Ishikawa (cell line): ENCODE measurements around the gene LEMD1.

Source experiments
- CEBPB ChIP-seq: IDR thresholded peaks from 2 replicates; pipeline ENCODE4 v1.6.1; 2012
- CREB1 ChIP-seq: IDR thresholded peaks from 2 replicates; pipeline ENCODE4 v1.6.1; 2012; ENCODE audit warnings: low read depth
- EGR1 ChIP-seq: IDR thresholded peaks from 2 replicates; pipeline ENCODE4 v1.6.1; 2012
- EP300 ChIP-seq: IDR thresholded peaks from 2 replicates; pipeline ENCODE4 v1.6.1; 2012; ENCODE audit warnings: borderline replicate concordance
- FOXM1 ChIP-seq: IDR thresholded peaks from 2 replicates; pipeline ENCODE4 v1.6.1; 2012; ENCODE audit warnings: low read depth, borderline replicate concordance
- MAX ChIP-seq: IDR thresholded peaks from 2 replicates; pipeline ENCODE4 v1.6.1; 2012
- RAD21 ChIP-seq: IDR thresholded peaks from 2 replicates; pipeline ENCODE4 v1.6.1; 2012; ENCODE audit warnings: low read depth
- TAF1 ChIP-seq: IDR thresholded peaks from 2 replicates; pipeline ENCODE4 v1.6.1; 2012; ENCODE audit warnings: low read depth, mild to moderate bottlenecking
- YY1 ChIP-seq: IDR thresholded peaks from 2 replicates; pipeline ENCODE4 v1.6.1; 2012; ENCODE audit warnings: low read depth
- ZBTB7A ChIP-seq: IDR thresholded peaks from 2 replicates; pipeline ENCODE4 v1.6.1; 2012; ENCODE audit warnings: low read depth
- TF ChIP-seq, protein P1 (sequence below): IDR thresholded peaks from 2 replicates; pipeline ENCODE4 v1.6.1; 2012; ENCODE audit warnings: low read depth, mild to moderate bottlenecking
- TF ChIP-seq, protein P2 (sequence below): IDR thresholded peaks from 2 replicates; pipeline ENCODE4 v1.6.1; 2012

- TF ChIP-seq YY1 (no peak), CREB1 (no peak), CEBPB (no peak), EP300 (no peak), EGR1 (no peak), TAF1 (no peak), FOXM1 (no peak), MAX (no peak), ZBTB7A (no peak), RAD21 (no peak)
- TF ChIP-seq, protein P1, sequence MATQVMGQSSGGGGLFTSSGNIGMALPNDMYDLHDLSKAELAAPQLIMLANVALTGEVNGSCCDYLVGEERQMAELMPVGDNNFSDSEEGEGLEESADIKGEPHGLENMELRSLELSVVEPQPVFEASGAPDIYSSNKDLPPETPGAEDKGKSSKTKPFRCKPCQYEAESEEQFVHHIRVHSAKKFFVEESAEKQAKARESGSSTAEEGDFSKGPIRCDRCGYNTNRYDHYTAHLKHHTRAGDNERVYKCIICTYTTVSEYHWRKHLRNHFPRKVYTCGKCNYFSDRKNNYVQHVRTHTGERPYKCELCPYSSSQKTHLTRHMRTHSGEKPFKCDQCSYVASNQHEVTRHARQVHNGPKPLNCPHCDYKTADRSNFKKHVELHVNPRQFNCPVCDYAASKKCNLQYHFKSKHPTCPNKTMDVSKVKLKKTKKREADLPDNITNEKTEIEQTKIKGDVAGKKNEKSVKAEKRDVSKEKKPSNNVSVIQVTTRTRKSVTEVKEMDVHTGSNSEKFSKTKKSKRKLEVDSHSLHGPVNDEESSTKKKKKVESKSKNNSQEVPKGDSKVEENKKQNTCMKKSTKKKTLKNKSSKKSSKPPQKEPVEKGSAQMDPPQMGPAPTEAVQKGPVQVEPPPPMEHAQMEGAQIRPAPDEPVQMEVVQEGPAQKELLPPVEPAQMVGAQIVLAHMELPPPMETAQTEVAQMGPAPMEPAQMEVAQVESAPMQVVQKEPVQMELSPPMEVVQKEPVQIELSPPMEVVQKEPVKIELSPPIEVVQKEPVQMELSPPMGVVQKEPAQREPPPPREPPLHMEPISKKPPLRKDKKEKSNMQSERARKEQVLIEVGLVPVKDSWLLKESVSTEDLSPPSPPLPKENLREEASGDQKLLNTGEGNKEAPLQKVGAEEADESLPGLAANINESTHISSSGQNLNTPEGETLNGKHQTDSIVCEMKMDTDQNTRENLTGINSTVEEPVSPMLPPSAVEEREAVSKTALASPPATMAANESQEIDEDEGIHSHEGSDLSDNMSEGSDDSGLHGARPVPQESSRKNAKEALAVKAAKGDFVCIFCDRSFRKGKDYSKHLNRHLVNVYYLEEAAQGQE, result no peak
- TF ChIP-seq, protein P2, sequence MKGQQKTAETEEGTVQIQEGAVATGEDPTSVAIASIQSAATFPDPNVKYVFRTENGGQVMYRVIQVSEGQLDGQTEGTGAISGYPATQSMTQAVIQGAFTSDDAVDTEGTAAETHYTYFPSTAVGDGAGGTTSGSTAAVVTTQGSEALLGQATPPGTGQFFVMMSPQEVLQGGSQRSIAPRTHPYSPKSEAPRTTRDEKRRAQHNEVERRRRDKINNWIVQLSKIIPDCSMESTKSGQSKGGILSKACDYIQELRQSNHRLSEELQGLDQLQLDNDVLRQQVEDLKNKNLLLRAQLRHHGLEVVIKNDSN, result no peak
Observed at GRCh38 chr1:205452933-205453332, 31.1 kb upstream of the LEMD1 start.
